MM.1S (cell line): ENCODE measurements around the gene SPATA13.
"Not testable (repeated sequence)": the region's sequence is repeated elsewhere in the genome, so short reads cannot be mapped to it uniquely, and the experiment has no call there.

Source experiments
- DNase-seq: peaks from one replicate; pipeline ENCODE4 v3.0.0-alpha.2; 2015
- H2AFZ ChIP-seq: fragments of 300-600 bp; sonication (generic); 2 replicates; pipeline ENCODE4 v1.6.0; 2016; ENCODE audit warnings: antibody characterized with exemption, low read length
- H3F3A ChIP-seq: fragments of 300-600 bp; sonication (generic); 2 replicates; pipeline ENCODE4 v1.6.1; 2016; ENCODE audit warnings: mild to moderate bottlenecking, antibody characterized with exemption, low read length, moderate library complexity, mixed read lengths; ENCODE audit not compliant: insufficient read depth
- H3K27ac ChIP-seq: fragments of 300-600 bp; sonication (generic); 2 replicates; pipeline ENCODE4 v1.5.1; 2016; ENCODE audit warnings: mild to moderate bottlenecking, low read length
- H3K27me3 ChIP-seq: fragments of 300-600 bp; sonication (generic); replicated peaks from 2 replicates; pipeline ENCODE4 v1.6.0; 2016; ENCODE audit warnings: low read length; ENCODE audit not compliant: insufficient read depth
- H3K36me3 ChIP-seq: fragments of 300-600 bp; sonication (generic); replicated peaks from 2 replicates; pipeline ENCODE4 v1.6.1; 2016; ENCODE audit warnings: mild to moderate bottlenecking, low read length, mixed read lengths; ENCODE audit not compliant: insufficient read depth
- H3K4me1 ChIP-seq: fragments of 300-600 bp; sonication (generic); 2 replicates; pipeline ENCODE4 v1.6.1; 2016; ENCODE audit warnings: low read length, mixed read lengths
- H3K4me2 ChIP-seq: fragments of 300-600 bp; sonication (generic); 2 replicates; pipeline ENCODE4 v1.6.0; 2016; ENCODE audit warnings: low read depth, low read length
- H3K4me3 ChIP-seq: fragments of 300-600 bp; sonication (generic); 2 replicates; pipeline ENCODE4 v1.5.1; 2016; ENCODE audit warnings: low read length, mixed read lengths
- H3K79me2 ChIP-seq: fragments of 300-600 bp; sonication (generic); 2 replicates; pipeline ENCODE4 v1.6.1; 2016; ENCODE audit warnings: mixed run types, low read length, mixed read lengths
- H3K9ac ChIP-seq: fragments of 300-600 bp; sonication (generic); 2 replicates; pipeline ENCODE4 v1.6.1; 2016; ENCODE audit warnings: low read length, mixed read lengths
- H3K9me2 ChIP-seq: fragments of 300-600 bp; sonication (generic); replicated peaks from 2 replicates; pipeline ENCODE4 v1.6.1; 2016; ENCODE audit warnings: mild to moderate bottlenecking, low read length, mixed read lengths; ENCODE audit not compliant: insufficient read depth
- H3K9me3 ChIP-seq: fragments of 300-600 bp; sonication (generic); replicated peaks from 2 replicates; pipeline ENCODE4 v1.6.1; 2016; ENCODE audit warnings: mild to moderate bottlenecking, low read length, mixed read lengths; ENCODE audit not compliant: insufficient read depth
- H4K20me1 ChIP-seq: fragments of 300-600 bp; sonication (generic); 2 replicates; pipeline ENCODE4 v1.6.1; 2016; ENCODE audit warnings: mild to moderate bottlenecking, low read length, moderate library complexity, mixed read lengths; ENCODE audit not compliant: insufficient read depth
- EZH2 ChIP-seq: fragments of 300-600 bp; sonication (generic); optimal IDR thresholded peaks from 2 replicates; pipeline ENCODE3; 2017; ENCODE audit warnings: low read depth, mild to moderate bottlenecking, antibody characterized with exemption, low read length, mixed read lengths
- EZH2phosphoT487 ChIP-seq: fragments of 300-600 bp; sonication (generic); IDR thresholded peaks from 2 replicates; pipeline ENCODE4 v1.6.1; 2018; ENCODE audit warnings: antibody characterized with exemption, low read length
- TF ChIP-seq, protein P1 (sequence below): fragments of 300-600 bp; sonication (generic); IDR thresholded peaks from 2 replicates; pipeline ENCODE4 v1.5.1; 2016; ENCODE audit warnings: antibody characterized with exemption, low read length, mixed read lengths

Gene SPATA13

GRCh38 chr13:24313439-24313838 is 152.9 kb downstream of the SPATA13 start:
- H3K27ac ChIP-seq: no peak overlapping the region
- TF ChIP-seq, protein P1, sequence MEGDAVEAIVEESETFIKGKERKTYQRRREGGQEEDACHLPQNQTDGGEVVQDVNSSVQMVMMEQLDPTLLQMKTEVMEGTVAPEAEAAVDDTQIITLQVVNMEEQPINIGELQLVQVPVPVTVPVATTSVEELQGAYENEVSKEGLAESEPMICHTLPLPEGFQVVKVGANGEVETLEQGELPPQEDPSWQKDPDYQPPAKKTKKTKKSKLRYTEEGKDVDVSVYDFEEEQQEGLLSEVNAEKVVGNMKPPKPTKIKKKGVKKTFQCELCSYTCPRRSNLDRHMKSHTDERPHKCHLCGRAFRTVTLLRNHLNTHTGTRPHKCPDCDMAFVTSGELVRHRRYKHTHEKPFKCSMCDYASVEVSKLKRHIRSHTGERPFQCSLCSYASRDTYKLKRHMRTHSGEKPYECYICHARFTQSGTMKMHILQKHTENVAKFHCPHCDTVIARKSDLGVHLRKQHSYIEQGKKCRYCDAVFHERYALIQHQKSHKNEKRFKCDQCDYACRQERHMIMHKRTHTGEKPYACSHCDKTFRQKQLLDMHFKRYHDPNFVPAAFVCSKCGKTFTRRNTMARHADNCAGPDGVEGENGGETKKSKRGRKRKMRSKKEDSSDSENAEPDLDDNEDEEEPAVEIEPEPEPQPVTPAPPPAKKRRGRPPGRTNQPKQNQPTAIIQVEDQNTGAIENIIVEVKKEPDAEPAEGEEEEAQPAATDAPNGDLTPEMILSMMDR: no peak
- TF ChIP-seq EZH2: no peak
- no peak for TF ChIP-seq EZH2phosphoT487
- no peak overlapping the region for H3K4me3 ChIP-seq
- H3K79me2 ChIP-seq: no peaks in the 10 kb centered on the region
- no peaks in the 10 kb centered on the region for H3K4me1 ChIP-seq
- H3F3A ChIP-seq: no peaks in the 10 kb centered on the region
- H3K36me3 ChIP-seq: no peaks in the 10 kb centered on the region
- H3K9me3 ChIP-seq: no peaks in the 10 kb centered on the region
- H3K4me2 ChIP-seq: no peak overlapping the region
- H3K27me3 ChIP-seq: no peaks in the 10 kb centered on the region
- H4K20me1 ChIP-seq: no peaks in the 10 kb centered on the region
- no peak for DNase-seq
- H3K9ac ChIP-seq: no peak overlapping the region
- no peaks in the 10 kb centered on the region for H3K9me2 ChIP-seq
- no peak overlapping the region for H2AFZ ChIP-seq

DNA sequence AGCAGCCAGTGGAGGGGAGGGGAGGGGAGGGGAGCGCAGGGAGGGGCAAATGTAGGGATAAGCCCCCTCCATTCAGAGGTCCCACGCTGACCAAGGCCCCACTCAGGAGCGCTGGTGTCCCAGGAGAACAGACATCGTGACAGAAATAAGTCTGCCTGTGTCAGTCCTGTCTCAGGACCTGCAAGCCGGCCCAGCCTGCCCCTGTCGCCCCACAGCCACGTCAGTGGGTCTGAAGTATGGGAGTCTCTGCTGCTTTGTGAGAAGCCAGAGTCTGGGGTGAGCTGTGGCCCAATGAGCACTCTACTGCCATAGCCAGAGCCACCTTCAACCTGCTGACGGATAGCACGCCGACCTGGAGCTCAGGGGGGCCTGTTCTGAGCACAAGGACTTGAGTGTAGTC is 157.3 kb downstream of the SPATA13 start:
- not testable (repeated sequence) for H3K36me3 ChIP-seq, H3F3A ChIP-seq, H4K20me1 ChIP-seq, H3K27me3 ChIP-seq, H2AFZ ChIP-seq, H3K27ac ChIP-seq, DNase-seq, H3K9me3 ChIP-seq, H3K79me2 ChIP-seq, H3K9ac ChIP-seq, H3K9me2 ChIP-seq, H3K4me2 ChIP-seq, H3K4me3 ChIP-seq, H3K4me1 ChIP-seq

DNA sequence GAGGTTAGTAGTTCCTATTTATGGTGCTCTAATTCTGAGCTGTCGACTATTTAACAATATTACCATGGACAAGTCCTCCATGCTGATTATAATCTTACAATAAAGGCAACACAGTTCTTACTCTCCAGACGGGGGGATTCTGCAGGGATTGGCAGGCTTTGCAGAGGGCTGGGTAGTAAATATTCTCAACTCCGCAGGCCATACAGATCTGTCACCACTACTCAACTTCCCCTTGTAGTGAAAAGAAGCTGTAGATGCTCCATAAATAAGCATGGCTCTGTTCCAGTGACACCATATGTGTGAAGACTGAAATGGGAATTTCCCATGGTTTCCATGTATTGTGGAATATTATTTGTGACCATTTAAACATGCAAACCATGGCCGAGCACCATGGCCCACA is 158.4 kb downstream of the SPATA13 start:
- not testable (repeated sequence) for DNase-seq, H4K20me1 ChIP-seq, H3K27me3 ChIP-seq, H3K4me2 ChIP-seq, H3K4me3 ChIP-seq, H3K4me1 ChIP-seq, H3K79me2 ChIP-seq, H3K9me3 ChIP-seq, H3K9ac ChIP-seq, H3F3A ChIP-seq, H3K27ac ChIP-seq, H2AFZ ChIP-seq, H3K36me3 ChIP-seq, H3K9me2 ChIP-seq

DNA sequence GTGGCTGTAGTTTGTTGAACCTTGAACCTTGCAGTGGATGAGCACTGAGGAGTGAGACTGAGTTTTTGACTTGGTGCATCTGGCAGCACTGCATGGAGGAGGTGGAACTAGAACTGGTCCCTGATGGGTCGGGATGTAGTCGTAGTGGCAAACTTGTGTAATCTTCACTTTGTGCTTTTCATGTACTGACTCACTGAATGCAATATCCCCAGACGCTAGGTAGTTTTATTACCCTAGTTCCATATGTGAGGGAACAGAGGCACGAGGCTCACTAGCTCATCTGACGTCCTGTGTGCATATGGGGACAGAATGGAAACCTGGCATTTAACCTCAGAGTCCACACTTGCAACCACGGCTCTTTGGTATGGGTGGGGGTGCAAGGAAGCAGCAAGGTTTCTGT is 159.1 kb downstream of the SPATA13 start:
- not testable (repeated sequence) for H3K27ac ChIP-seq, H3K4me3 ChIP-seq, H3F3A ChIP-seq, DNase-seq, H3K36me3 ChIP-seq, H3K9ac ChIP-seq, H3K9me3 ChIP-seq, H2AFZ ChIP-seq, H3K27me3 ChIP-seq, H4K20me1 ChIP-seq, H3K79me2 ChIP-seq, H3K4me1 ChIP-seq, H3K9me2 ChIP-seq, H3K4me2 ChIP-seq

DNA sequence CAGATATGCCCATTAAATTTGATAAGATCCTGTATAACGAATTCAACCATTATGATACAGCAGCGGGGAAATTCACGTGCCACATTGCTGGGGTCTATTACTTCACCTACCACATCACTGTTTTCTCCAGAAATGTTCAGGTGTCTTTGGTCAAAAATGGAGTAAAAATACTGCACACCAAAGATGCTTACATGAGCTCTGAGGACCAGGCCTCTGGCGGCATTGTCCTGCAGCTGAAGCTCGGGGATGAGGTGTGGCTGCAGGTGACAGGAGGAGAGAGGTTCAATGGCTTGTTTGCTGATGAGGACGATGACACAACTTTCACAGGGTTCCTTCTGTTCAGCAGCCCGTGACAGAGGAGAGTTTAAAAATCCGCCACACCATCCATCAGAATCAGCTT is 160.9 kb downstream of the SPATA13 start:
- H3K9me2 ChIP-seq, H3K4me2 ChIP-seq, H3K79me2 ChIP-seq, H3K36me3 ChIP-seq, H3K27ac ChIP-seq, H3K27me3 ChIP-seq, H3F3A ChIP-seq, H3K4me3 ChIP-seq, H3K9ac ChIP-seq, DNase-seq, H2AFZ ChIP-seq, H3K4me1 ChIP-seq, H4K20me1 ChIP-seq, H3K9me3 ChIP-seq: not testable (repeated sequence)

DNA sequence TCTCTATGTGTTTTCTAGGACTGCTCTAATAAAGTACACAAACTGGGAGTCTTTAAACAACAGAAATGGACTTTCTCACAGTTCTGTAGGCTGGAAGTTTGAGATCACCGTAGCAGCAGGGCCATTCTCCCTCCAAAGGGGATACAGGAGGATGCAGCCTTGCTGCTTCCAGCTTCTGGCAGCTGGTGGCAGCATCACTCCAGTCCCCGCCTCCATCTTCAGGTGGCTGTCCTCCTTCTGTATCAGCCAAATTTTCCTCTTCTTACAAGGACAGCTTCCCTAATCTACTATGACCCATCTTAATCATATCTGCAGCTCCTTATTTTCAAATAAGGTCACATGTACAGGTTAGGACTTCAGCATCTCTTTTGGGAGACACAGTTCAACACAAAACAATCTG is 161.9 kb downstream of the SPATA13 start:
- not testable (repeated sequence) for H3K9me2 ChIP-seq, H3K4me2 ChIP-seq, DNase-seq, H3K4me1 ChIP-seq, H3K4me3 ChIP-seq, H3K9me3 ChIP-seq, H3K27me3 ChIP-seq, H3K36me3 ChIP-seq, H4K20me1 ChIP-seq, H3K9ac ChIP-seq, H2AFZ ChIP-seq, H3K27ac ChIP-seq, H3F3A ChIP-seq, H3K79me2 ChIP-seq
